ENCODE data around the gene MAML3.

MAML3 gene

GRCh38 chr4:139852612-139853269 lies 301.2 kb downstream of the MAML3 start:
- no peak for TF ChIP-seq SIN3A (IDR thresholded peaks at IDR 0.05; ENCODE audit: borderline replicate concordance, insufficient read depth, low read length)
- TF ChIP-seq TAF1 (IDR thresholded peaks at IDR 0.05; ENCODE audit: borderline replicate concordance, insufficient read depth, low read length): no peak
- TF ChIP-seq FOXP2 (optimal IDR thresholded peaks at IDR 0.05; ENCODE audit: borderline replicate concordance, extremely low read depth, extremely low read length, insufficient read depth): no peak
- no peak for TF ChIP-seq POLR2AphosphoS5 (IDR thresholded peaks at IDR 0.05; ENCODE audit: low read depth, low read length)
- TF ChIP-seq, protein P1, sequence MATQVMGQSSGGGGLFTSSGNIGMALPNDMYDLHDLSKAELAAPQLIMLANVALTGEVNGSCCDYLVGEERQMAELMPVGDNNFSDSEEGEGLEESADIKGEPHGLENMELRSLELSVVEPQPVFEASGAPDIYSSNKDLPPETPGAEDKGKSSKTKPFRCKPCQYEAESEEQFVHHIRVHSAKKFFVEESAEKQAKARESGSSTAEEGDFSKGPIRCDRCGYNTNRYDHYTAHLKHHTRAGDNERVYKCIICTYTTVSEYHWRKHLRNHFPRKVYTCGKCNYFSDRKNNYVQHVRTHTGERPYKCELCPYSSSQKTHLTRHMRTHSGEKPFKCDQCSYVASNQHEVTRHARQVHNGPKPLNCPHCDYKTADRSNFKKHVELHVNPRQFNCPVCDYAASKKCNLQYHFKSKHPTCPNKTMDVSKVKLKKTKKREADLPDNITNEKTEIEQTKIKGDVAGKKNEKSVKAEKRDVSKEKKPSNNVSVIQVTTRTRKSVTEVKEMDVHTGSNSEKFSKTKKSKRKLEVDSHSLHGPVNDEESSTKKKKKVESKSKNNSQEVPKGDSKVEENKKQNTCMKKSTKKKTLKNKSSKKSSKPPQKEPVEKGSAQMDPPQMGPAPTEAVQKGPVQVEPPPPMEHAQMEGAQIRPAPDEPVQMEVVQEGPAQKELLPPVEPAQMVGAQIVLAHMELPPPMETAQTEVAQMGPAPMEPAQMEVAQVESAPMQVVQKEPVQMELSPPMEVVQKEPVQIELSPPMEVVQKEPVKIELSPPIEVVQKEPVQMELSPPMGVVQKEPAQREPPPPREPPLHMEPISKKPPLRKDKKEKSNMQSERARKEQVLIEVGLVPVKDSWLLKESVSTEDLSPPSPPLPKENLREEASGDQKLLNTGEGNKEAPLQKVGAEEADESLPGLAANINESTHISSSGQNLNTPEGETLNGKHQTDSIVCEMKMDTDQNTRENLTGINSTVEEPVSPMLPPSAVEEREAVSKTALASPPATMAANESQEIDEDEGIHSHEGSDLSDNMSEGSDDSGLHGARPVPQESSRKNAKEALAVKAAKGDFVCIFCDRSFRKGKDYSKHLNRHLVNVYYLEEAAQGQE (IDR thresholded peaks at IDR 0.05; ENCODE audit: insufficient read depth in 1 of 2, low read depth in 2 of 2, low read length in 2 of 2): no peak

DNA sequence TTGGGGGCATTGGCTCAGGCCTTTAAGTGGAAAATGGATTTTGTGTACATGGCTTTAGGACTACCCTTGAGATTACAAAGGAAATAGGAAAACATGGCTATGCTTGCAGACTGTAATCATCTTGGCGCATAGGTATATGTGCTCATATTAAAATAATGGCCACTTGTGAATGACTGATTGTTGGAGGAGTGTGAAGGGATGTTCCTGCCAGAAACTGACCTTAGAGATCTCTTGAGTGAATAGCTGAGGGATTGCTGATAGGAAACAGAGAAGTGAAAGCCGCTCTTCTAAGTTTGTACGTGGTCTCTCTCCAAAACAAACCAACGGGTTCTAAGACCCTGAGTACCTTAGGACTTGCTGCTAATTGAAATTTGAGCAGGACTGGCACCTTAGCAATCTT lies 302.3 kb downstream of the MAML3 start:
- TF ChIP-seq, protein P1 (IDR thresholded peaks at IDR 0.05; ENCODE audit: insufficient read depth in 1 of 2, low read depth in 2 of 2, low read length in 2 of 2): no peak
- TF ChIP-seq TAF1 (IDR thresholded peaks at IDR 0.05; ENCODE audit: borderline replicate concordance, insufficient read depth, low read length) (no peak), SIN3A (IDR thresholded peaks at IDR 0.05; ENCODE audit: borderline replicate concordance, insufficient read depth, low read length) (no peak), FOXP2 (optimal IDR thresholded peaks at IDR 0.05; ENCODE audit: borderline replicate concordance, extremely low read depth, extremely low read length, insufficient read depth) (no peak), POLR2AphosphoS5 (IDR thresholded peaks at IDR 0.05; ENCODE audit: low read depth, low read length) (no peak)

DNA sequence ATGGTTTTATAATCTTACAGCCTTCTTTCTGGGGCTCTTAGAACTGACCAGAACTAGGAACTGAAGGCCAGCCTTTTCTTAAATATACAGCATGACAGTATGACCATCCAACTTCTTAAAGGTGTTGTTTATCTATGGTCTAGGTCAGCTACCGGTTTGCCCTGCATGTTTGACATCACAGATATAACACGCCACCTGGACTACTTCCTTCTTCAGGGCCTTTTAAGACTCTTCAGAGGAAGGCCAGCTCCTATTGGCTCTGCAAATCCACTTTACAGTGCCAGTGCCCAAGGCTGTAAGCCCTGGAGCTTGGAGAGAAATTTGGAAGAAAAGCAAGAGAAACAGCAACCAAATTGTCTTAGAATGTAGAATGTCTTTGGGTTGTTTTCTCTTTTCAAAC lies 302.9 kb downstream of the MAML3 start:
- TF ChIP-seq SIN3A (IDR thresholded peaks at IDR 0.05; ENCODE audit: borderline replicate concordance, insufficient read depth, low read length) (no peak), POLR2AphosphoS5 (IDR thresholded peaks at IDR 0.05; ENCODE audit: low read depth, low read length) (no peak), FOXP2 (optimal IDR thresholded peaks at IDR 0.05; ENCODE audit: borderline replicate concordance, extremely low read depth, extremely low read length, insufficient read depth) (no peak), TAF1 (IDR thresholded peaks at IDR 0.05; ENCODE audit: borderline replicate concordance, insufficient read depth, low read length) (no peak)
- TF ChIP-seq, protein P1 (IDR thresholded peaks at IDR 0.05; ENCODE audit: insufficient read depth in 1 of 2, low read depth in 2 of 2, low read length in 2 of 2): no peak

DNA sequence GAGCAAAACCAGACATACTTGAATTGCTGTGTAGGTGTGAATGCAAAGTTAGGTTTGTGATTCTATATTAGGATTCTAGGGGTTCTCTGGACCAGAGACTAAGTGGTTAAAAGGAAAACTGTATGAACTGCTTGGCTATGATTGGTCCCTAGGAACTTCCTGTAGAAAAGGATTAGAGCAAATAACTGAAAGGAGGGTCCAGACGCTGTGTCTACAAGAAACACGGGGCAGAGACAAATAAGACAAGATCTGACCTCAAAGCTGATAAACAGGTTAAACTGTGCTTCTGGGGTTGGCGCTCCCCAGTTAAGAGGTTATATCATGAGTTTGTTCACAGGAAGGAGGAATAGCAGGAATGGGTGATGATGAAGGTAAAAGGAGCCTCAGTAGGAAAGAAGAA lies 304.8 kb downstream of the MAML3 start:
- TF ChIP-seq SIN3A (IDR thresholded peaks at IDR 0.05; ENCODE audit: borderline replicate concordance, insufficient read depth, low read length) (no peak), POLR2AphosphoS5 (IDR thresholded peaks at IDR 0.05; ENCODE audit: low read depth, low read length) (no peak), TAF1 (IDR thresholded peaks at IDR 0.05; ENCODE audit: borderline replicate concordance, insufficient read depth, low read length) (no peak), FOXP2 (optimal IDR thresholded peaks at IDR 0.05; ENCODE audit: borderline replicate concordance, extremely low read depth, extremely low read length, insufficient read depth) (no peak)

GRCh38 chr4:139848028-139848427 lies 306.0 kb downstream of the MAML3 start:
- TF ChIP-seq FOXP2 (optimal IDR thresholded peaks at IDR 0.05; ENCODE audit: borderline replicate concordance, extremely low read depth, extremely low read length, insufficient read depth) (no peak), SIN3A (IDR thresholded peaks at IDR 0.05; ENCODE audit: borderline replicate concordance, insufficient read depth, low read length) (no peak), POLR2AphosphoS5 (IDR thresholded peaks at IDR 0.05; ENCODE audit: low read depth, low read length) (no peak)
- TF ChIP-seq, protein P1 (IDR thresholded peaks at IDR 0.05; ENCODE audit: insufficient read depth in 1 of 2, low read depth in 2 of 2, low read length in 2 of 2): no peak
